GM11168 (cell line): Measurements from ENCODE around the gene ITGB2.

Experiments used
- in situ Hi-C: fragments of 300-500 bp; cut with MboI; formaldehyde crosslinking; loops from one replicate; pipeline ENCODE4 v1.12.0; 2022; ENCODE audit warnings: low sequenced_read_pairs; ENCODE audit not compliant: unreplicated experiment

The ITGB2 gene

DNA sequence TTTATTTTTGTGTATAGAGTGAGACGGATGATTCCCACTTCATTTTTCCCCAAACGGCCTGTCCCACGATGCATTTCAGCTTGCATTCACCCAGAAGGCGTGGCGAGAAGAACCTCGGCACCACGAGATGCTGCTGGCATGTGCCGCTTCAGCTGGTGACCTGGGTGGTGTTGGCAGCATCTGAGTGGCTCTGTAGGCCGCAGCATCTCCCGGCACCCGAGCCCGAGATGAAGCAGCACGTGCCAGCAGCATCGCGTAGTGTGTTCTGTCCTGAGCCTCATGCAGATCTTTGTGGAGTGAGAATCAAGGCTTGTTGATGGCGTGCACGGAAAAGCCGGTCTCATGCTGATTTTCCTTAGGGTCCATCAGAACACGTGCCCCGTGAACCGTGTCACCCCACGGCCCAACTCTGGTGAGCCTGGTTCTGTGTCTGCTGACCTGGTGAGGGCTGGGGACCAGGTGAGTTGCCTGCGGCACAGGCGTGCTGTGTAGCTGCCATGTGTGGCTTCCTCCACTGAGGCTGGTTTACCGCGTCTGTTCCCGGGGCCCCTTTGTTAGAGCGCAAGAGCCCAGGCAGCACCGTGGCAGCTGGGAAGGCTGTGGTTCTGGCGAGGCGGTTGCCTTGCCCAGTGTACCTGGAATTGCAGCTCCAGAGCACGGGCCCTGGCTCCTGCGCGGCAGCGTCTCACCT lies 35.8 kb upstream of the ITGB2 start:
- in situ Hi-C loops = no loop called here

DNA sequence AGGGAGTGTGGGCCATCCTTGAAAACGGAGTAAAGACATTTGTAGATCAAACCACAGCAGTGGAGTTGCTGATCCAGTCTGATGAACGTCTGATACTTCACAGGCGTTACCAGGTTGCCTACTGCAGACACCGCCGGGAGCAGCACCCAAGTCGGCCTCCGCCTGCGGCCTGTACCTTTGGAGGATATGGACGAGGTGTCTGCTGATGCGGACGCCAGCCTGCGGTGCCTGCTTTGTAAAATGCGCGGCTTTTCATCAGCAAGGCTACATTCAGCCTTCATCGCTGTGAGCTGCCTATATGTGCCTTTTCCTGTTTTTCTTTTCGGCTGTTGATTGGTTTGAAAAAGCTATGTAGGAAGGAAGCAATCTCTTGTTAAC lies 35.1 kb upstream of the ITGB2 start:
- in situ Hi-C loops = no loop called here

DNA sequence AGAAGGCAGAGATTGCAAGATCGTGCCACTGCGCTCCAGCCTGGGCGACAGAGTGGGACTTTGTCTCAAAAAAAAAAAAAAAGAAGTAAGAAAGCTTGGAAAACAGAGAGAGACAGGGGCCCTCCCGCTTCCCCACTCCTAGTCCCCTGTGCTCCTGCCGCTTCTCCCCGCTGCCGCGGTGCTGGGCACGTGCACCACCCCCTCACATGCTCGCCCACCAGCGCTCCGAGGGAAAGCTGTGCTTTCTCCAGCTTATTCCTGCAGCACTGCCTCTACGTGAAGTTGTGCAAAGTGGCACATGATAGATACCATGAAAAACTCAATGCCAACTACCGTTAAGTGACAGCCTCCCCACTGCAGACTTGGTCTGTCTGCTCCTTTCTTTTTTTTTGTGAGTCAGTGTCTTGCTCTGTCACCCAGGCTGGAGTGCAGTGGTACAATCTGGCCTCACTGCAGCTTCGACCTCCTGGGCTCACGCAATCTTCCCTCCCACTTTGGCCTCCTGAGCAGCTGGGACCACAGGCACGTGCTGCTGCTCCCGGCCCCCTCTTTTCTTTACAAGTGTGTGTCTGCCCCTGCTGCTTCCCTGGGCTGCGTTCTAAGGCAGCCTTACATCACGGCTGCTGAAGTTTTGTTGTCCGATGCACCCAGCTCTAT lies 34.6 kb upstream of the ITGB2 start:
- in situ Hi-C loops = no loop called here

DNA sequence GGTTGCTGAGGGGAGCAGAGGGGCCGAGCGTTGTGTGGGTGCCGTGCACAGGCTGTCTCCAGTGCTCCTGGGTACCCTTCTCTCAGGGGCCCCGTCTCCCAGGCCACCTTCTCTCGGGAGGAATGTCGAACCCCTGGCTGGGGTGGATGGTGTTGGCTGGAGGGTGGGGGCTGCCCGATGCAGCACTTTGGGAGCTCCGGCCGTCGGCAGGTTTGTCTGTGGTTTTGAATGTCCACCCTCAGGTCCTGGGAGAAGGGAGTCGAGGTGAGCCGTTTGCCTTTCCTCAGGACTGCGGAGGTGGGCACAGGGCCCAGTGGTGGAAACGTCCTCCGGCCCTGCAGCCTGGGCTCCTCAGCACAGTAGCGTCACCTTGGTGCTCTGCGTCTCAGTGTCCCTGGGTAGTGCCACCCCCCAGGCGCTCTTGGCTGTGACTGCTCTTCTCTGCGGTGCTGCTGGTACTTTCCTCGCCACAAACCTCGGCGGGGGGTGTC lies 33.6 kb upstream of the ITGB2 start:
- in situ Hi-C loops = no loop called here

DNA sequence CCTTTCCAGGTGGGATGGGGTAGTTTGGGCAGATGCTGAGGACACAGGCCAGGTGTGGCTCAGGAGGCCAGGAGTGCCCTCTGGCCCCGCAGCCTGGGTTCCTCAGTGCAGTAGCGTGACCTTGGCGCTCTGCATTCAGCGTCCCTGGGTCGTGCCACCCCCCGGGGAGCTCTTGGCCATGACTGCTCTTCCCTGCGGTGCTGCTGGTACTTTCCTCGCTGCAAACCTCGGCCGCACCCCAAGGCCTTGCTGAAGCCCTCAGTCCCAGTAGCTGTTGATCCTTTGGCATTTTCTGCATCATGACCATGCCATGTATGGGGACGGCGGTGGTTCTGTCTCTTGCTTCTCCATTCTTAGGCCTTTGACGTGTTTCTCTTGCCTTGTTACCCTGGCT lies 32.9 kb upstream of the ITGB2 start:
- in situ Hi-C loops = no loop called here

DNA sequence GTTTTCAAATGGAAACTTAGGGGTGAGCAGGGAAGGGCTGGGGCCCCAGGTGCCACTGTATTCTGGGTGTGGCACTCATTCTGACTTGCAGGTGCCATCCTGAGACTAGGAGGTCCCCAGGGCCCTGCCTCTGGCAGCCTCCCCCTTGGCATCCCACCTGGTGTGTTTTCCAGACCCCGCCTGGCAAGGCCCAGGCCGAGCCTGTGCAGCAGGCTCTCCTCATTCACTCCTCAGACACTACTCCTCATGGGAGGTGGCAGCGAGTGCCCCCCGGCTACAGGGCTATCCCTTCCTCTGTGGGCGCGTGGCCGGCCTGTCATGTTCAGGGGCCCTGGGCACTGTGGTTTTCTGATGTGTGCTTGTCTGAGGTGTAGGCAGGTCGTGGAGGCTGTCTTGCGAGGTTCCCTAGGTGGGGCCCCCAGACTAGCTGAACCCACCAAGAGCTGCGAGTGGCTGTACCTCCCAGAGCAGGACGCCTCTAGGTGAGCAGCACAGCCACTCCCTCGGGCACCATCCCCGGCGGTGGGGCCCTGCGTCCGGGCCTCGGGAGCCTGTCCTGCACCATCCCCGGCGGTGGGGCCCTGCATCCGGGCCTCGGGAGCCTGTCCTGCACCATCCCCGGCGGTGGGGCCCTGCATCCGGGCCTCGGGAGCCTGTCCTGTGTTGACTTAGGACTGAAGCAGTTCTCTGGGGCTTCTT lies 32.4 kb upstream of the ITGB2 start:
- in situ Hi-C loops = no loop called here

DNA sequence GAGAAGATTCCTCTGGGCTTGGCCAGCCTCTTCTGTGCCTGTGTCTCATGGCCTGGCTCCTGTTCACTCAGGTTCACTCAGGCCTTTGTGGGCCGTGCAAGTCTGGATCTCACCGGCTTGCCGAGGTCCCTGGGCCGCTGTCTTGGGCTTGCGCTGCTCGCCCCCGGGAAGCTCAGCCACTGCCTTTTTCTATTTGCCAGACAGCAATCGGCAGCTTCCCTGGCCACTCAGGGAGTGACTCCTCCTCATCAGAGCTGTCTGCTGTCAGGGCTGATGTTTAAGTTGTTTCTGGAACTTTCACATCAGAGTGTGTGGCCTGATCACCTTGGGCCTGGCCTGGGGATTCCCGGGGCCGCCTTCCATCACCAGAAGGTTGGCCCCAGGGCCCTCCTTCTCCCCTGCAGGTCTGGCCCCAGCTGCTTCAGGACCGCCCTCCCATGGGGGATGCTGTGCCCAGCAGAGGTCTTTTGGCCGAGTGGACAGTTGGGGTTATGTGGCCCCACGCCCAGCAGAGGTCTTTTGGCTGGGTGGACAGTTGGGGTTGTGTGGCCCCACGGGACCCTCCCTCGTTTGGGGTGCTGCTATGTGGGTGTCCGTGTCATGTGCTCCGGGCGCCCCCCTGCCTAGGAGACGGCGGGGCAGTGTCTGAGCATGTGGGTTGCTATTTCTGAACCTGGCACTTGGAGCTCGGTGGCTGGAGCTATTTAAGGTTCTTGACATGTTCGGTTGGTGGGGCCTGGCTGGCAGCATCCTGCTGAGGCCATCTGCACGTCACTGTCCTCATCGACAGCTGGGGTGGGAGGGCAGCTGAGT lies 31.6 kb upstream of the ITGB2 start:
- in situ Hi-C loops = no loop called here

DNA sequence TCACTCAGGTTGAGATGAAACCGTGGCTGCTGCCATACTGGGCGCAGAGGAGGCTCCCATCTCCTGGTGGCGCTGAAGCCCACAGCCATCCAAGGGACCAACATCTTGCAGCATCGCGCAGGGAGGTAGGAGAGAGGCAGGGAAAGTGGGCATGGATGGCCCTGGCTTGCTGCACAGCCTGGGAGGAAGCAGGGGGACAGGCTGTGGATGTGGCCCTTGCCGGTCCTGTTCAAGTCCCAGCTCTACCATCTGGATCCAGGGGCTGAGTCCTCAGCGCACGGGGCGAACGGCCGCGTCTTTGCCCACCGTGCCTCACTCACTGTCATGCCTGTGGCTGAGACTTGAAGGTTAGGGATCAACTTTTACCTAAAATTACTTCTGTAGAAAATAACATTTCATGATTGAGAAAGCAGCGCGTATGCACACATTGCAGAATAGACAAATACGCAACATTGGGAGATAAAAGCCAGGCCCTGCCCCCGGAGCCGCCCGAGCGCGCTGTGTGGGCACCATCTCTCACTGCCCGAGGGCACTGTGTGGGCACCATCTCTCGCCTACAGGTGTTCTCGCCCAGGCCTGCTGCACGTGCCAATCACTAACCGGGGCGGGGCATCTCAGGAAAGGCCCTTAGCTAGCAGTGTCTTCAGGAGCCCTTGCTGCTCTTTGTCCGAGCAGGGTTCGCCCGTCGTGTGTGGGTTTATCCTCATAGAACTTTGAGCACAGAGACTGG lies 30.7 kb upstream of the ITGB2 start:
- in situ Hi-C loops = no loop called here

DNA sequence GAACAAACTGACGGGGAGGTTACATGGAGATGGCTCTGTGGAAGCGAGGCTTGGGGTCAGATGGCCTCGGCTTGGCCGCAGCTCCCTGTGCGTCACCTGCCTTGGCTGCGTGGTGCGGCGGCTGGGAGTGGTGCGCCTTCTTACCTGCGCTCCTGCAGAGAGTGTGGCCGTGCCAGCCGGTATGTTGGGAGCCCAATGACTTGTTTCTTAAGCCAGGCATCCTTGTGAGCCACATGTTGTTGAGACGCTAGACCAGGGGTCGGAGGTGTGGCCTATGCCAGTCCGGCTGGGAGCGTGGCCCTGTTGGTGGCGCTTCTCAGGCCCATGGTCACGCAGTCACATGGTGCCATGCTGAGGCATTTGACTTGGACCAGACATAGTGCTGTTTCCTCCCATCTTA lies 29.7 kb upstream of the ITGB2 start:
- in situ Hi-C loops = no loop called here

DNA sequence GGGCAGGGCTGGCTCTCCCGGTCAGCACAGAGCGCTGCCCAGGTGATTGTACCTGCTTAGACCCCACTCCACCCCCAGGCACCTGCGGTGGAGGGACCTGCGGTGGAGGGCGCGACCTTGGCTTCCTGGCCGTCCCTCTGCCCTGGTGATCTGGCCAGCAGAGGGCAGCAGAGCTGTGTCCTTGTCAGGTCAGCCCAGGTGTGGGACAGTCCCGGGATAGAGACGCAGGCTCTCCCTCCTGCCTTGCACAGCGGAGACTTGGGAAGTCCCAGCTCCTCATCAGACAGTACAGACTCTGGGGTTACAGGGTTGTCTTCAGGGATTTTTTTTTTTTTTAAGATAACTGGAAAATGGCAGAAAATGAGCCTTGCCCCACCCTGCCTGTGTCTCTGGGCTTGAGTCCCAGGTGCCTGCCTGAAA lies 29.1 kb upstream of the ITGB2 start:
- in situ Hi-C loops = loop anchor here (5.0 kb wide), 1 partner anchor 178 kb away; no protein-coding TSS in a partner anchor

DNA sequence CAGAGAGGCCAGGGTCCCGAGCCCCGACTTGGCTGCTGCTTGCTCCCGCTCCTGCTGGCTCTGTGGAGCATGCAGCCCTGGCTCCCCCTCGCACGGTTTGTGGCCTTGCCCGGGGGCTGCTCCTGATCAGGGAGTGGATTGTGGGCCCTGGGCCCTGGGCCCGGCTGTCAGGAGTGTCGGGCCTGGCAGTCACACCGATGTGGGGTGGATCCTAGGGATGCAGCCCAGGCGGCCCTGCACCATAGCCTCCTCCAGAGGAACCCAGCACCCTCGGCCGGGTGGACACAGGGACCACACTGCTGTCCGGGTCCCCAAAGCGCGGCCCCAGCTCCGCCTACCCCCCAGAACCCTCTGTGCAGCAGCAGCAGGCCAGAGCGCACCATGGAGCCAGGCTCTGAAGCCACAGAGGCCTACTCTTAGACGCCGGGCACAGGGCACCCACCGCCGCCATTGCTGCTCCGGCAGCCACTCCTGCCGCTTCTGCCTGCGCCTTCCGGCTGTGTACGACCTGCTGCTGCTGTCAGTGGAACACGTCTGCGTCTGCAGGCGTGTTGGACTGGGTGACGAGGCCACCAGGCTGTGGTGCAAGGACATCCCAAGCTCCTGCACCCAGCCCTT lies 28.6 kb upstream of the ITGB2 start:
- in situ Hi-C loops = loop anchor here (5.0 kb wide), 1 partner anchor 178 kb away; no protein-coding TSS in a partner anchor

DNA sequence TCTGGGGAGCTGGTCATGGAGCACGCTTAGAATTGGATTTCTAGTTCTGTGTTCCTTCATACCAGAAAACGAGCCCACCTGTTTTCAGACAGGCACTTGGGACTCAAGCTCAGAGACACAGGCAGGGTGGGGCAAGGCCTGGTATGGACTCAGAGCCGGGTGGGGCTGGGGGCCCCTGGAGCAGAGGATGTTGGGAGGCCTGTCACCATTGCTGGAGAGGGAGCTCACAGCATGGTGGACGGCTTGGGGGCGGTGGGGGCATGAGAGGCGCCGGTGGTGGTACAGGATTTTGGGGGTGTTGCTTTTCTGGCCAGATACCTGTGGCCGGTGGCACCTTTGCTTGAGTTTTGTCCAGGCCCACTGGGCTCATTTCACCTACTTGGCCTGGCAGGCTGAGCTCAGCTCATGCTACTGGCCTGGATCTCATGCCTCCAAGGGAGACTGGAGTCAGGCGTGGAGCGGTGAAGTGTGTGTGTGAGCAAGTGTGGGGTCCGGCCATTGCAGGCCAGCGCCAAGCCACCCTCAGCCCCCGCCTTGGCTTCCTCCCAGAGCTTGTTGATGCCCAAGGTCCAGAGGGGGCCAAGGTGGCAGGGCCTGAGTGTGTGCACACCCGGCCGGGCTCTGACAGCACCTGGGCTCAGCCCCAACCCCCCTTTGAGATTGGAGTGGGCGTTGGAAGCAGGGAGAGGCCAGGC lies 27.9 kb upstream of the ITGB2 start:
- in situ Hi-C loops = loop anchor here (5.0 kb wide), 1 partner anchor 179 kb away; no protein-coding TSS in a partner anchor

DNA sequence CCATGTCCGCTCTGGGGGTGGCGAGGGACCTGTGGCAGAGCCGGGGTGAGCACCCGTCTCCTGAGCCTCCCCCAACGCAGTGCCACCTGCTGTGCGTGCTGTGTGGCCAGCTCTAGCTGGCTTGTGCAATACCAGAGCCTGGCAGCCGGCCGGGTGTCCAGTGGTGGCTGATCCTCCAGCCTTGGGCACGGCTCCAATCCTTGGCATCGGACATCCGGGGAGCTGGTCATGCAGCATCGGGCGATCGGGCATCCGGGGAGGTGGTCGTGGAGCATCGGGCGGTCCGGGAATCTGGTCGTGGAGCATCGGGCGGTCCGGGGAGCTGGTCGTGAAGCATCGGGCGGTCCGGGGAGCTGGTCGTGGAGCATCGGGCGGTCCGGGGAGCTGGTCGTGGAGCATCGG lies 27.2 kb upstream of the ITGB2 start:
- in situ Hi-C loops = loop anchor here (5.0 kb wide), 1 partner anchor 179 kb away; no protein-coding TSS in a partner anchor

DNA sequence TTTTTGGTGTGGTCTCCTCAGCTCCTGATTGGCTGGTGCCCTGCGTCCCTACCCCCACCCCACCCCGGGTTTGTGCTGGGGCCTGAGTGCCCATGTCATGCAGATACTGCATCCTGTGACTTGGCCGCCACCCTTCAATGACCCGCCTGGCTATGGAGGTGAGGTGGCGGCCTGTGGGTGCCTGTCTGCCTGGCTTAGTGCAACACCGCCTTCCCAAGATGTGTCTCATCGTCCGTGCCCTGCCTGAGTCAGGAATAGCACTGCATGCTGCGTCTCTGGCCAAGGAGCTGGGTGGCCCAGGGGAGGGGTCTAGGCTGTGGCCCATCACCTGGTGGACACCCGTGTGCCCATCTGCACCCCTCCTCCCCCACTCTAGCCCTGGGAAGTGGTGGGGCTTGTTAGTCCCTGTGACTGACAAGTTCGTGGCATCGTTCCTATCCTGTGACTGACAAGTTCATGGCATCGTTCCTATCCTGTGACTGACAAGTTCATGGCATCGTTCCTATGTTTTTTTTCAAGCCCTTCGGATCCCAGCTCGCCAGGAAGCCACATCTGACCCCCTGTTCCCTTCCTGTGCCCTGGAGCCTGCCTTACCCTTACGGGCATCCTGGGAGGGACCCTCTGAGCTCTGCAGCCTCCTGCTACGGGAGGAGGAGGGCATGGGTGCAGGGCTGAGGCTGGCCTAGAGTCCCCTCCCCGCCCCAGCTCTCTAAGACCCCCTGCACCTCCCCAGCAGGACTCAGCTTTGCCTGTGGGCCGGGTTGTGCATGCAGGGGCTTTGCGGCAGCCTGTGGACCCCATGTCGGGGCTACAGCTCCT lies 26.6 kb upstream of the ITGB2 start:
- in situ Hi-C loops = loop anchor here (5.0 kb wide), 1 partner anchor 180 kb away; no protein-coding TSS in a partner anchor

DNA sequence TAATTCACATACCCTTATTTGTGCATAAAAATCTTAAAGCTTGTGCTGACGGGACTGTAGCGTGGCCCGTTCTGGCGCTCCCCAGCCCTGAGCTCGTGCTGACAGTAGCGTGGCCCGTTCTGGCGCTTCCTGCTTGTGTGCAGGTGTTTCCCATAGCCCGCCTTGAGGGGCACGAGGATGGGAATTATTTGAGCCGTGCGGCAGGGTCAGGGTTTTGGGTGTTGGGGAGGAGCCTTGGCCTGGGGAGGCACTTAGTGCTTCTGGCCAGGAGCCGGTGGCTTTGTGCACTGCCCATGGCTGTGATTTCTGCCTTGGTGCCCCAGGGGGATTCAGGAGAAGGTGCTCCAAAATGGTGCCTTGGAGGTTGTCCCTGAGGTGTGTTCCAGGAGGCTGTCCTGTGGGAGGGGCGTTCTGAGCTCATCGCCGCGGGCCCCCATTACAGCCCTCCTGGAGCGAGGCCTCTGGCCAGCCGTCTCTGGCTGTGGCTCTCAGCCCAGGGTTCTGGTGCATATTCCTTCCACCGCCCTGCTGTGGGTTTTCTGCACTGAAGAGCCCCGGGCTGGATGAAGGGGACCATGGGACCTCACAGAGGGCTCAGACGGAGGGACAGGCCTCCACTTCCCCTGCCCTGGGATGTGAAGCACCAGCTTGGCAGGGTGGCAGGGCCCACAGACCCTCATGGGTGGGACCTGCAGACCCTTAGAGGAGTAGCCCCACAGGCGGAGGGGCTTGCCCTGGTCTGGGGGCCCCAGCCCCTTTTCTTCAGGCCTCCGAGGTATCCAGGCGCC lies 25.7 kb upstream of the ITGB2 start:
- in situ Hi-C loops = loop anchor here (5.0 kb wide), 1 partner anchor 181 kb away; no protein-coding TSS in a partner anchor

DNA sequence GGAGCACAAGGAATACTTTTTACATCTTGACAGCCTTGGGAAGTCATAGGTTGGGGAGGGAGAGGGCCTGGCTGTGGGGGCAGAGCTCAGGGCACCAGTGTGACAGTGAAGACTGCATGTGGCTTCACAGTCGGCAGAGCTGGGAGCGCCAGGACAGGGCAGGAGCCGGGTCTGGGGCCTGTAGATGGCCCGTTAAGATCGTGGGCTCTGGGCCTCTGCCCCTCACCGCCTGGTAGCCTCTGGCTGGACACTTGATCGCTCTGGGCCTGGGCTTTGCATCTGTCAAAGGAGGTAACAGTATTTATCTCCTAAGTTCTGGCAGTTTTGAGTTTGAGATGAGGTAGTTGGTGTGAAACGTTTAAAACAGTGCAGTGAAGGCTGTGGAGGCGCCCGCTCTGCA lies 23.9 kb upstream of the ITGB2 start:
- in situ Hi-C loops = no loop called here
